GM12878 (cell line): ENCODE data around the gene ENDOV. TPM values are rescaled to one million over a fixed set of nuclear protein-coding genes. Genes with fewer than 3 reads are reported as not detected.

ENCODE experiments used
- ATAC-seq: fragments of 200-7000 bp; cut with Tn5 transposase; 3 replicates; pipeline ENCODE4 v1.9.1; 2020; ENCODE audit warnings: mild to moderate bottlenecking, moderate library complexity
- BruUV-seq: library from RNA; stranded (reverse); fragments of 400-500 nt; replicated peaks from 2 replicates; lab custom pipeline; 2021; lab: Mats Ljungman, UMichigan
- CTCF ChIA-PET: fragments of 300-600 bp; sonication (Branson Sonifier 250); formaldehyde crosslinking; extraction: SDS; loops from one replicate; lab custom pipeline; 2021; ENCODE audit warnings: inconsistent platforms; lab: Yijun Ruan, JAX
- POLR2A ChIA-PET: fragments of 350-600 bp; formaldehyde crosslinking; extraction: SDS; loops from one replicate; lab custom pipeline; 2021; ENCODE audit warnings: inconsistent platforms; lab: Charles Lee
- RAD21 ChIA-PET: fragments of 300-600 bp; sonication (Branson Sonifier 250); formaldehyde crosslinking; loops from one replicate; lab custom pipeline; 2023; ENCODE audit warnings: antibody characterized with exemption; ENCODE audit not compliant: unreplicated experiment; lab: Charles Lee
- SMC1A ChIA-PET: fragments of 300-600 bp; sonication (Branson Sonifier 250); formaldehyde crosslinking; loops from one replicate; lab custom pipeline; 2023; ENCODE audit not compliant: unreplicated experiment, uncharacterized antibody; lab: Charles Lee
- DNase-seq: peaks from one replicate; pipeline ENCODE4 v3.0.0-alpha.2; 2011; ENCODE audit warnings: low read depth, low spot score
- FAIRE-seq: peaks from 3 replicates; lab custom pipeline; 2011; peaks lifted over from hg19 to GRCh38; lab: Jason Lieb, UNC
- H2AFZ ChIP-seq: 2 replicates; pipeline ENCODE4 v1.6.0; 2011; ENCODE audit warnings: low read depth, low read length, control low read depth; ENCODE audit not compliant: control insufficient read depth
- H3K27ac ChIP-seq: 2 replicates; pipeline ENCODE4 v1.5.1; 2011; ENCODE audit warnings: control low read depth; ENCODE audit not compliant: control insufficient read depth, insufficient read depth
- H3K27me3 ChIP-seq, 2 experiments: replicated peaks in 1 of 2; 2 replicates each; pipeline versions ENCODE4 v1.6.0 to v1.6.1; 2011; ENCODE audit warnings: low read length in 1 of 2; ENCODE audit not compliant: control insufficient read depth in 2 of 2, insufficient read depth in 2 of 2
- H3K36me3 ChIP-seq, 2 experiments: 2 replicates each; pipeline ENCODE4 v1.5.1; 2011; ENCODE audit warnings: low read length in 1 of 2; ENCODE audit not compliant: control insufficient read depth in 2 of 2, insufficient read depth in 2 of 2
- H3K4me1 ChIP-seq: 2 replicates; pipeline ENCODE4 v1.6.1; 2011; ENCODE audit warnings: mild to moderate bottlenecking, low read length, moderate library complexity, mixed read lengths; ENCODE audit not compliant: control insufficient read depth, insufficient read depth
- H3K4me2 ChIP-seq: 2 replicates; pipeline ENCODE4 v1.6.0; 2011; ENCODE audit warnings: control low read depth; ENCODE audit not compliant: control insufficient read depth, insufficient read depth
- H3K4me3 ChIP-seq: fragments of 200-600 bp; sonication (generic); 2 replicates; pipeline ENCODE4 v1.5.1; 2016
- H3K79me2 ChIP-seq: 2 replicates; pipeline ENCODE4 v1.6.0; 2011; ENCODE audit warnings: low read length; ENCODE audit not compliant: control insufficient read depth, insufficient read depth
- H3K9ac ChIP-seq: 2 replicates; pipeline ENCODE4 v1.8.0; 2011; ENCODE audit warnings: low read length, control low read depth, mixed read lengths; ENCODE audit not compliant: control insufficient read depth, insufficient read depth
- H3K9me3 ChIP-seq: replicated peaks from 3 replicates; pipeline ENCODE4 v1.5.1; 2011; ENCODE audit warnings: mild to moderate bottlenecking, low read length; ENCODE audit not compliant: control insufficient read depth, insufficient read depth
- H4K20me1 ChIP-seq: 2 replicates; pipeline ENCODE4 v1.6.0; 2011; ENCODE audit not compliant: control insufficient read depth, insufficient read depth
- BACH1 ChIP-seq: fragments of 450-650 bp; IDR thresholded peaks from 2 replicates; pipeline ENCODE4 v1.6.1; 2017; ENCODE audit warnings: mild to moderate bottlenecking, borderline replicate concordance
- BCL3 ChIP-seq: IDR thresholded peaks from 2 replicates; pipeline ENCODE4 v1.6.1; 2011; ENCODE audit warnings: borderline replicate concordance, low read depth, mild to moderate bottlenecking, moderate library complexity, low read length; ENCODE audit not compliant: insufficient read depth, poor library complexity, severe bottlenecking
- CTCF ChIP-seq, 3 experiments: IDR thresholded peaks in 2 of 3; conservative IDR thresholded peaks in 1 of 3; 2 replicates each; pipeline ENCODE4 v1.5.1; 2011; ENCODE audit warnings: low read depth in 3 of 3, low read length in 3 of 3, mild to moderate bottlenecking in 3 of 3, control low read depth in 2 of 3, moderate library complexity in 2 of 3, inconsistent platforms in 1 of 3, mixed read lengths in 1 of 3; ENCODE audit not compliant: control insufficient read depth in 2 of 3, insufficient read depth in 1 of 3; ENCODE audit errors: extremely low read depth in 1 of 3
- DPF2 ChIP-seq: fragments of 450-650 bp; IDR thresholded peaks from 2 replicates; pipeline ENCODE4 v1.6.1; 2017; ENCODE audit warnings: mild to moderate bottlenecking
- ETV6 ChIP-seq, 2 experiments: fragments of 450-650 bp in 1 of 2; IDR thresholded peaks in 1 of 2; conservative IDR thresholded peaks in 1 of 2; 2 replicates each; pipeline ENCODE4 v1.6.1; 2014; ENCODE audit warnings: antibody characterized with exemption in 1 of 2, borderline replicate concordance in 1 of 2, low read depth in 1 of 2, mild to moderate bottlenecking in 1 of 2, moderate library complexity in 1 of 2
- GATAD2B ChIP-seq: fragments of 450-650 bp; conservative IDR thresholded peaks from 2 replicates; pipeline ENCODE4 v1.6.1; 2017; ENCODE audit warnings: low read depth, mild to moderate bottlenecking, moderate library complexity
- IKZF1 ChIP-seq: fragments of 450-650 bp; conservative IDR thresholded peaks from 2 replicates; pipeline ENCODE4 v1.6.1; 2017; ENCODE audit warnings: antibody characterized with exemption, mild to moderate bottlenecking
- IKZF2 ChIP-seq, 2 experiments: fragments of 450-650 bp; IDR thresholded peaks; 2 replicates each; pipeline ENCODE4 v1.6.1; 2017; ENCODE audit warnings: mild to moderate bottlenecking in 2 of 2, moderate library complexity in 2 of 2
- LARP7 ChIP-seq: fragments of 450-650 bp; IDR thresholded peaks from 2 replicates; pipeline ENCODE4 v1.6.1; 2017; ENCODE audit warnings: mild to moderate bottlenecking
- MAX ChIP-seq: IDR thresholded peaks from 2 replicates; pipeline ENCODE4 v1.6.1; 2012; ENCODE audit warnings: low read depth, low read length, improper control_type of control experiment
- MEF2A ChIP-seq: IDR thresholded peaks from 2 replicates; pipeline ENCODE4 v1.6.1; 2011; ENCODE audit warnings: low read depth, mild to moderate bottlenecking, low read length, moderate library complexity; ENCODE audit not compliant: insufficient read depth
- NR2F1 ChIP-seq: fragments of 450-650 bp; conservative IDR thresholded peaks from 2 replicates; pipeline ENCODE4 v1.6.1; 2017; ENCODE audit warnings: mild to moderate bottlenecking
- PML ChIP-seq: IDR thresholded peaks from 2 replicates; pipeline ENCODE4 v1.6.1; 2012; ENCODE audit warnings: low read length, inconsistent platforms
- RAD51 ChIP-seq: fragments of 450-650 bp; IDR thresholded peaks from 2 replicates; pipeline ENCODE4 v1.6.1; 2016; ENCODE audit warnings: moderate library complexity, mild to moderate bottlenecking, inconsistent platforms
- RELB ChIP-seq: fragments of 450-650 bp; IDR thresholded peaks from 2 replicates; pipeline ENCODE4 v1.6.1; 2017; ENCODE audit warnings: low read depth, mild to moderate bottlenecking, moderate library complexity
- SMARCA5 ChIP-seq: fragments of 450-650 bp; IDR thresholded peaks from 2 replicates; pipeline ENCODE4 v1.6.1; 2017; ENCODE audit warnings: mild to moderate bottlenecking
- STAT3 ChIP-seq: IDR thresholded peaks from 2 replicates; pipeline ENCODE4 v1.6.1; 2011; ENCODE audit warnings: low read depth, low read length, improper control_type of control experiment
- SUZ12 ChIP-seq: fragments of 200-600 bp; sonication (generic); IDR thresholded peaks from one replicate; pipeline ENCODE4 v1.6.1; 2018; ENCODE audit warnings: antibody characterized with exemption, mild to moderate bottlenecking; ENCODE audit not compliant: unreplicated experiment
- ZNF217 ChIP-seq: fragments of 450-650 bp; IDR thresholded peaks from 2 replicates; pipeline ENCODE4 v1.6.1; 2017; ENCODE audit warnings: antibody characterized with exemption, mild to moderate bottlenecking
- ZNF24 ChIP-seq: fragments of 450-650 bp; IDR thresholded peaks from 2 replicates; pipeline ENCODE4 v1.6.1; 2017; ENCODE audit warnings: antibody characterized with exemption, mild to moderate bottlenecking
- WGBS: methylation state at CpG from one replicate; pipeline ENCODE4 v1.1.6; 2016; ENCODE audit warnings: low lambda C conversion rate; ENCODE audit not compliant: insufficient replicate concordance, insufficient coverage; ENCODE audit errors: missing lambda C conversion rate; 5-methylcytosine and 5-hydroxymethylcytosine counted together
- in situ Hi-C: fragments of 300-500 bp; cut with MboI; formaldehyde crosslinking; loops from 9 replicates; pipeline ENCODE4 v1.14.3; 2018; ENCODE audit warnings: mixed read lengths
- intact Hi-C: fragments of 100-400 bp; cut with micrococcal nuclease; formaldehyde crosslinking; loops from one replicate; pipeline ENCODE4 v1.14.2; 2022; ENCODE audit not compliant: unreplicated experiment
- polyA plus RNA-seq, 11 experiments: library from polyadenylated mRNA; depleted of rRNA in 4 of 11; unstranded in 6 of 11; stranded (reverse) in 5 of 11; fragments of >200 nt; fragmentation: Nextera tagmentation in 4 of 11; fragmentation: Illumina TruSeq in 1 of 11; extraction: Ambion mirVana in 4 of 11; extraction: Trizol in 1 of 11; gene quantifications; 1 replicate in 1 of 11; 2 replicates in 10 of 11; pipeline versions ENCODE4 v1.2.1 to v1.2.3, GENCODE V29; 2011 to 2016; ENCODE audit warnings: inconsistent platforms in 2 of 11, missing spikeins in 2 of 11, low read depth in 1 of 11
- total RNA-seq, 4 experiments: library from RNA; depleted of rRNA in 3 of 4; stranded (reverse); fragments of >200 nt in 3 of 4; fragmentation: Illumina TruSeq in 1 of 4; extraction: Trizol in 1 of 4; gene quantifications; 2 replicates each; pipeline versions ENCODE4 v1.2.1 to v1.2.3, GENCODE V29; 2013 to 2021

ENDOV gene
- total and polyA plus RNA-seq, 10 of the 15 experiments (the other 5 are each of a cell fraction or from before 2014, with no cell fraction given): 0.63 to 11.9 (median 8.1) TPM

GRCh38 chr17:80458016-80458415 lies 43.0 kb downstream of the ENDOV start (continued):
- TF ChIP-seq BCL3: no peak
- TF ChIP-seq BACH1: no peak
- TF ChIP-seq ZNF24: no peak
- no peak for TF ChIP-seq DPF2
- no peak for TF ChIP-seq PML
- TF ChIP-seq RAD51: no peak
- TF ChIP-seq GATAD2B: no peak
- TF ChIP-seq MAX: no peak
- TF ChIP-seq LARP7: no peak
- TF ChIP-seq, all 136 proteins: peak for 0

GRCh38 chr17:80459234-80459633 lies 44.3 kb downstream of the ENDOV start:
- no peak for FAIRE-seq
- ChIA-PET RAD21 (no interaction called here), POLR2A (no interaction called here), CTCF (no interaction called here), SMC1A (no interaction called here)
- in situ Hi-C loops: no loop called here
- H3K36me3 ChIP-seq: no peaks in the 10 kb centered on the region
- intact Hi-C loops: loop anchor here (10.0 kb wide), 1 partner anchor 116 kb away; no protein-coding TSS in a partner anchor
- no TSS peak for BruUV-seq
- H4K20me1 ChIP-seq: no peaks in the 10 kb centered on the region
- H3K79me2 ChIP-seq: peaks cover 2% of the 10 kb centered on the region; the same call in 1 of the 2 replicates
- 52% methylated on average over 11 of the region's 11 CpGs for WGBS
- H3K9me3 ChIP-seq: no peaks in the 10 kb centered on the region
- peaks cover 0 to 8% of the 10 kb centered on the region in 2 experiments; a peak in 3 of 4 replicates for H3K27me3 ChIP-seq
- no peak overlapping the region for H3K4me3 ChIP-seq
- H3K4me2 ChIP-seq: no peak overlapping the region
- TF ChIP-seq BACH1 (no peak), ETV6 (conservative IDR thresholded peaks at IDR 0.05 in 1 of 2, IDR thresholded peaks at IDR 0.05 in 1 of 2; ENCODE audit: borderline replicate concordance in 1 of 2, low read depth in 1 of 2) (no peak), IKZF2 (IDR thresholded peaks at IDR 0.05) (no peak), RELB (no peak), SUZ12 (no peak), RAD51 (no peak), IKZF1 (no peak), STAT3 (no peak), NR2F1 (no peak), ZNF217 (no peak), CTCF (IDR thresholded peaks at IDR 0.05 in 2 of 3, conservative IDR thresholded peaks at IDR 0.05 in 1 of 3; ENCODE audit: control insufficient read depth in 2 of 3, extremely low read depth in 1 of 3, insufficient read depth in 1 of 3, low read depth in 3 of 3, low read length in 3 of 3) (no peak), SMARCA5 (no peak), GATAD2B (no peak), MEF2A (no peak)
- no peak for ATAC-seq
- H2AFZ ChIP-seq: no peak overlapping the region
- no peak overlapping the region for H3K9ac ChIP-seq
- no peak overlapping the region for H3K27ac ChIP-seq
- no peaks in the 10 kb centered on the region; the same call in 1 of the 2 replicates for H3K4me1 ChIP-seq
- DNase-seq: no peak
